Activated CD8-positive, alpha-beta T cell treated with anti-CD3 and anti-CD28 coated beads, Interleukin-2, amount 10 ng/mL, durations not matched to agents 7 days and 5 days (primary cell): Measurements from ENCODE around the gene TRAPPC14. TPM values are rescaled to one million over a fixed set of nuclear protein-coding genes. Genes with fewer than 3 reads are reported as not detected.
"Not testable (repeated sequence)": the region's sequence is repeated elsewhere in the genome, so short reads cannot be mapped to it uniquely, and the experiment has no call there.

Experiments used
- ATAC-seq: fragments of 150-1000 bp; cut with Tn5 transposase; one replicate; pipeline ENCODE4 v1.10.0; 2021; ENCODE audit warnings: moderate library complexity
- CTCF ChIA-PET: fragments of 350-600 bp; sonication (Branson Sonifier 250); formaldehyde crosslinking; loops from one replicate; lab custom pipeline; 2021; ENCODE audit warnings: antibody characterized with exemption; lab: Charles Lee
- POLR2A ChIA-PET: fragments of 350-600 bp; sonication (Branson Sonifier 250); formaldehyde crosslinking; loops from one replicate; lab custom pipeline; 2021; ENCODE audit warnings: antibody characterized with exemption; lab: Charles Lee
- DNase-seq: peaks from one replicate; pipeline ENCODE4 v3.0.0-alpha.2; 2020
- H3K27ac Mint-ChIP-seq: one replicate; pipeline ENCODE4 v1.8.0; 2021; ENCODE audit warnings: mild to moderate bottlenecking, mixed read lengths
- H3K27me3 Mint-ChIP-seq: one replicate; pipeline ENCODE4 v1.8.0; 2021; ENCODE audit warnings: low read depth, mixed read lengths
- H3K36me3 Mint-ChIP-seq: one replicate; pipeline ENCODE4 v1.8.0; 2021; ENCODE audit warnings: low read depth, mixed read lengths
- H3K4me1 Mint-ChIP-seq: one replicate; pipeline ENCODE4 v1.8.0; 2021; ENCODE audit warnings: low read depth, mixed read lengths
- H3K4me3 Mint-ChIP-seq: one replicate; pipeline ENCODE4 v1.8.0; 2021; ENCODE audit warnings: mild to moderate bottlenecking, mixed read lengths
- H3K9me3 Mint-ChIP-seq: one replicate; pipeline ENCODE4 v1.8.0; 2022; ENCODE audit warnings: mixed read lengths; ENCODE audit not compliant: insufficient read depth
- total RNA-seq, 2 experiments: library from RNA; stranded (reverse); gene quantifications; one replicate each; pipeline ENCODE4 v1.2.3, GENCODE V29; 2021

TRAPPC14 gene
- 10 to 100 TPM; 42.7 to 44.0 TPM for total RNA-seq

DNA sequence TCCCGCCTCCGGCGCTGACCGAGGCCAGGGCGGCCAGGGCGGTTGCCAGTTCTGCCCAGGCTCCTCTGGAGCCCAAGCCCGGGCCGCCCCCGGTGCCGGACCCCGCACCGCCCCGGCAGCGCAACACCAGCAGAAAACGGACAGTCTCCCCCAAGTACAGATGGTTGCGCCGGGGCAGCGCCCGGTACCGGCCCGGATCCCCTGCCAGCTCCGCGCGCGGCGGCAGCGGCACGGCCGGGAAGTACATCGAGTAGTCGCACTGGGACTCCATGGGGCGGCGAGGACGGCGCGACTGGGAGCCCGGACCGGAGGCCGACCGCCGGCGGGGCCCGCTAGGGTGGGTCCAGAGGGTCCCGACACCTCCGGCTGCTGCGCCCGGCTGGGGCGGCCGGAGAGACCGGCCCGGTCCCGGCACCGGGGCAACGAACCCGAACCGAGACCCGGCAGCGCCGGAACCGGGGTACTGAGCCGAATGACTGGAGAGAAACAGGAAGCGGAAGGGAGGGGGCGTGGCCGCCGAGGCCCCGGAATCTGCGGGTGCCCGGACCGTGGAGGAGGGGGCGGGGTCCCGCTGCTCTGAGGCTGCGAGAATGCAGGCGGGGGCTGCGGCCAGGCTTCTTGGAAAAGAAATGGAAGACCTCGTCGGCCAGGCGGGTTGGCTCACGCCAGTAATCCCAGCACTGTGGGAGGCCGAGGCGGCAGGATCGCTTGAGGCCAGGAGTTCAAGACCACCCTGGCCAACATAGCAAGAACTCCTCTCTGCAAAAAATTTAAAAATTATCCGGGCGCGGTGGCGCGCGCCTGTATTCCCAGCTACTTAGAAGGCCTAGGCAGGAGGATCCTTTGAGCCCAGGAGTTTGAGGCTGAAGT, at the start of gene TRAPPC14:
Gene TRAPPC14, minus strand, starts transcription at position 495 of the 870 bp plus-strand sequence. Its CDS starts 224 bp downstream, at position 271.
- ATAC-seq (peak; percentile 87), DNase-seq (peak; percentile 94)
- ChIA-PET POLR2A (interaction anchor here (0.6 to 1.9 kb wide), 3 partner anchors 9 to 50 kb away, joined by 4 to 12 read pairs (median 10); partner anchors contain the start of gene LAMTOR4), CTCF (interaction anchor here (1.2 to 4.6 kb wide), 8 partner anchors 8 to 59 kb away, joined by 3 to 27 read pairs (median 6); partner anchors contain the start of genes GAL3ST4 and LAMTOR4)
- Mint-ChIP-seq H3K9me3 (no peaks in the 10 kb centered on the region), H3K4me1 (peaks cover 62% of the 10 kb centered on the region), H3K27ac (peak within 1 kb of the TSS; percentile 83), H3K4me3 (peak within 1 kb of the TSS; percentile 80), H3K27me3 (no peaks in the 10 kb centered on the region), H3K36me3 (peaks cover 36% of the 10 kb centered on the region)

DNA sequence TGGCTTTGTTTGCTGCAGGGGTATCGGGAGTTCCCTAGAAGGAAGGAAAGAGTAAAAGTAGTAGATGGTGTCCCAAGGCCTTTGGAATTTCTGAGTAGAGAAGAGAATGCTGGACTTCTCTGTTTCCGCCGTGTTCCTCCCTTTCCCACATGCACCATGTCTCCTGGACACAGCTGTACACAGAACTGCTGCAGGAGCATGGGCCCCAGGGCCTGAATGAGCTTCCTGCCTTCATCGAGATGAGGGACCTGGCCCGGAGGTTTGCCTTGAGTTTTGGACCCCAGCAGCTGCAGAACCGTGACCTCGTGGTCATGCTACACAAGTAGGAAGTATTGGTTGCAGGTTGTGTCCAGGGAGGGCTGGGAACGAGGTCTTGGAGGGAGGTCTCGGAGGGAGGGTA, 45.9 kb upstream of the TRAPPC14 start:
- H3K27me3 Mint-ChIP-seq: no peaks in the 10 kb centered on the region
- peaks cover 24% of the 10 kb centered on the region for H3K4me1 Mint-ChIP-seq
- no peaks in the 10 kb centered on the region for H3K9me3 Mint-ChIP-seq
- no peak overlapping the region for H3K4me3 Mint-ChIP-seq
- ChIA-PET CTCF (interaction anchor here (1.3 to 10.1 kb wide), 2 partner anchors 15 to 72 kb away, joined by 5 to 102 read pairs; no protein-coding TSS in a partner anchor), POLR2A (no interaction called here)
- H3K36me3 Mint-ChIP-seq: peaks cover 17% of the 10 kb centered on the region
- no peak overlapping the region for H3K27ac Mint-ChIP-seq
- no peak for ATAC-seq
- DNase-seq: no peak

- ChIA-PET POLR2A (no interaction called here), CTCF (interaction anchor here (1.1 to 5.9 kb wide), 4 partner anchors 9 to 68 kb away, joined by 4 to 24 read pairs (median 9); no protein-coding TSS in a partner anchor)
- H3K27ac Mint-ChIP-seq: no peak overlapping the region
- no peak for ATAC-seq
- DNase-seq: no peak
- H3K4me3 Mint-ChIP-seq: no peak overlapping the region
- peaks cover 10% of the 10 kb centered on the region for H3K36me3 Mint-ChIP-seq
- no peaks in the 10 kb centered on the region for H3K9me3 Mint-ChIP-seq
- no peaks in the 10 kb centered on the region for H3K27me3 Mint-ChIP-seq
- peaks cover 8% of the 10 kb centered on the region for H3K4me1 Mint-ChIP-seq
Measured at GRCh38 chr7:100200693-100201092, 42.2 kb upstream of the TRAPPC14 start.

GRCh38 chr7:100198266-100198665, 39.7 kb upstream of the TRAPPC14 start:
- Mint-ChIP-seq H3K9me3 (no peaks in the 10 kb centered on the region), H3K27me3 (no peaks in the 10 kb centered on the region), H3K36me3 (peaks cover 5% of the 10 kb centered on the region), H3K27ac (no peak overlapping the region), H3K4me1 (peaks cover 14% of the 10 kb centered on the region), H3K4me3 (no peak overlapping the region)
- no peak for DNase-seq
- ChIA-PET POLR2A (no interaction called here), CTCF (interaction anchor here (0.6 to 5.9 kb wide), 2 partner anchors 11 to 285 kb away, joined by 3 to 24 read pairs; no protein-coding TSS in a partner anchor)
- ATAC-seq: no peak

- H3K9me3 Mint-ChIP-seq, H3K27me3 Mint-ChIP-seq, H3K4me3 Mint-ChIP-seq, H3K27ac Mint-ChIP-seq, H3K36me3 Mint-ChIP-seq, DNase-seq, ATAC-seq: not testable (repeated sequence)
- CTCF ChIA-PET: interaction anchor here (1.1 to 5.9 kb wide), 2 partner anchors 10 to 13 kb away, joined by 5 to 24 read pairs; no protein-coding TSS in a partner anchor
- POLR2A ChIA-PET: interaction anchor here (0.6 to 1.0 kb wide), 2 partner anchors 14 to 15 kb away, joined by 5 read pairs; no protein-coding TSS in a partner anchor
- H3K4me1 Mint-ChIP-seq: peaks cover 28% of the 10 kb centered on the region
Measured at GRCh38 chr7:100195901-100196322, 37.4 kb upstream of the TRAPPC14 start.

DNA sequence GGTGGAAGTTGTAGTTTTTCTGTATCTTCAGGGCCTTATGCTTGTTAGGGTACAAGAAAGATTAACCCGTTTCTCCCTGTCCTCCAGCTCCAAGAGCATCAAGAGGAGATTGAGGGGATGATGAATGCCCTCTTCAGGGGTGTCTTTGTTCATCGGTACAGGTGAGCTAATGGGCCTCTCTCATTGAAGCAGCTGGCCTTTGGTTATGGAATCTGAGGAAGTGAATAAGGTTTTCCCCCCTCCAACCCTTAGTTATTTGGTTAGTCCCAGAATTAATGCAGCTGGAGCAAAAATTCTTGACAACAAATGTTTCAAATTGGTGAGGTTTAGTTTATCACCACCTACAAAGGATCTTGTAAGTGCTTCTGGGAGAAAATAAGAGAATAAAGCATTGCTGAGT, 36.7 kb upstream of the TRAPPC14 start:
- DNase-seq (no peak), ATAC-seq (no peak)
- CTCF ChIA-PET: interaction anchor here (0.8 to 1.7 kb wide), 5 partner anchors 9 to 62 kb away, joined by 3 to 6 read pairs (median 4); no protein-coding TSS in a partner anchor
- peaks cover 33% of the 10 kb centered on the region for H3K4me1 Mint-ChIP-seq
- H3K27ac Mint-ChIP-seq: no peak overlapping the region
- no peaks in the 10 kb centered on the region for H3K9me3 Mint-ChIP-seq
- peaks cover 3% of the 10 kb centered on the region for H3K36me3 Mint-ChIP-seq
- no peak overlapping the region for H3K4me3 Mint-ChIP-seq
- H3K27me3 Mint-ChIP-seq: no peaks in the 10 kb centered on the region
- POLR2A ChIA-PET: interaction anchor here (0.6 to 1.0 kb wide), 2 partner anchors 13 to 14 kb away, joined by 5 read pairs; no protein-coding TSS in a partner anchor

- Mint-ChIP-seq H3K27me3 (no peaks in the 10 kb centered on the region), H3K4me1 (peaks cover 37% of the 10 kb centered on the region), H3K27ac (no peak overlapping the region), H3K9me3 (no peaks in the 10 kb centered on the region), H3K36me3 (peaks cover 6% of the 10 kb centered on the region), H3K4me3 (no peak overlapping the region)
- POLR2A ChIA-PET: interaction anchor here (1.4 kb wide), 1 partner anchor 17 kb away, joined by 3 read pairs; no protein-coding TSS in a partner anchor
- ATAC-seq (no peak), DNase-seq (no peak)
- CTCF ChIA-PET: interaction anchor here (0.9 to 1.5 kb wide), 5 partner anchors 9 to 62 kb away, joined by 3 to 6 read pairs (median 3); no protein-coding TSS in a partner anchor
Measured at GRCh38 chr7:100192969-100193368, 34.4 kb upstream of the TRAPPC14 start.

DNA sequence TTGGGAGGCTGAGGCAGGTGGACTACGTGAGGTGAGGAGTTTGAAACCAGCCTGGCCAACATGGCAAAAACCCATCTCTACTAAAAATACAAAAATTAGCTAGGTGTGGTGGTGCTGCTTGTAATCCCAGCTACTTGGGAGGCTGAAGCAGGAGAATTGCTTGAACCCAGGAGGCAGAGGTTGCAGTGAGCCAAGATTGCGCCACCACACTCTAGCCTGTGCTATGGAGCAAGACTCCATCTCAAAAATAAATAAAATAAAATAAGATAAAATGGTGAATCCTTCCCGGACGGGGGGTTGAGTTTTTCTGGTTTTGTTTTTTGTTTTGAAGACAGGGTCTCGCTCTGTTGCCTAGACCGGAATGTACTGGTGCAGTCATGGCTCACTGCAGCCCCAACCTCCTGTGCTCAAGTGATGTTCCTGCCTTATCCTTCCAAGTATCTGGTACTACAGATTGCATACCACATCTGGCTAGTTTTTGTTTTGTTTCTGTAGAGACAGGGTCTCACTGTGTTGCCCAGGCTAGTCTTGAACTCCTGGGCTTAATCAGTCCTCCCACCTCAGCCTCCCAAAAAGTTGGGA, 33.8 kb upstream of the TRAPPC14 start:
- H3K4me1 Mint-ChIP-seq: peaks cover 37% of the 10 kb centered on the region
- H3K27ac Mint-ChIP-seq, ATAC-seq, H3K9me3 Mint-ChIP-seq, DNase-seq, H3K36me3 Mint-ChIP-seq, H3K27me3 Mint-ChIP-seq, H3K4me3 Mint-ChIP-seq: not testable (repeated sequence)
- ChIA-PET CTCF (interaction anchor here (0.7 to 1.5 kb wide), 4 partner anchors 10 to 62 kb away, joined by 3 to 6 read pairs (median 3); no protein-coding TSS in a partner anchor), POLR2A (interaction anchor here (1.4 kb wide), 1 partner anchor 18 kb away, joined by 3 read pairs; no protein-coding TSS in a partner anchor)

DNA sequence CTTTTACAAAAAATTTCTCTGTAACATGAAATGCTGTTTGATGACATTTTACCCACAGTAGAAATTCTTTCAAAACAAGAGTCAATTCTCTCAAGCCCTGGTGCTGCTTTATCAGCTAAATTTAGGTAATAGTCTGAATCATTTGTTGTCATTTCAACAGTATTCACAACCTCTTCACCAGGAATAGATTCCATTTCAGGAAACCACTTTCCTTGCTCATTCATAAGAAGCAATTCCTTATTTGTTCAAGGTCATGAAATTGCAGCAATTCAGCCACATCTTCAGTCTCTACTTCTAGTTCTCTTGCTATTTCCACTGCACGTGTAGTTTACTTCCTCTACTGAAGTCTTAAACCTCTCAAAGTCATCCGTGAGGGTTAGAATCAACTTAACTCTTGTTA, 33.3 kb upstream of the TRAPPC14 start:
- Mint-ChIP-seq H3K36me3 (peaks cover 6% of the 10 kb centered on the region), H3K27ac (no peak overlapping the region), H3K4me1 (peaks cover 37% of the 10 kb centered on the region), H3K4me3 (no peak overlapping the region), H3K27me3 (no peaks in the 10 kb centered on the region), H3K9me3 (no peaks in the 10 kb centered on the region)
- no peak for DNase-seq
- ChIA-PET CTCF (interaction anchor here (1.3 to 1.5 kb wide), 2 partner anchors 10 to 26 kb away, joined by 3 to 6 read pairs; no protein-coding TSS in a partner anchor), POLR2A (no interaction called here)
- ATAC-seq: no peak

- peaks cover 31% of the 10 kb centered on the region for H3K4me1 Mint-ChIP-seq
- POLR2A ChIA-PET: interaction anchor here (0.6 to 2.2 kb wide), 5 partner anchors 19 to 43 kb away, joined by 3 to 14 read pairs (median 5); partner anchors contain the start of gene PVRIG
- H3K4me3 Mint-ChIP-seq: no peak overlapping the region
- H3K27me3 Mint-ChIP-seq: no peaks in the 10 kb centered on the region
- DNase-seq: no peak
- peaks cover 4% of the 10 kb centered on the region for H3K36me3 Mint-ChIP-seq
- peak overlapping the region; percentile 75 for H3K27ac Mint-ChIP-seq
- no peaks in the 10 kb centered on the region for H3K9me3 Mint-ChIP-seq
- CTCF ChIA-PET: interaction anchor here (0.7 to 3.9 kb wide), 25 partner anchors 9 to 366 kb away, joined by 3 to 102 read pairs (median 5); partner anchors contain the start of genes GAL3ST4, GPC2, LAMTOR4 and MEPCE
- peak; percentile 81 for ATAC-seq
Measured at GRCh38 chr7:100190048-100190711, 31.7 kb upstream of the TRAPPC14 start.
